Naive B cell (primary cell): Measurements from ENCODE around the gene MGMT. TPM values are rescaled to one million over a fixed set of nuclear protein-coding genes. Genes with fewer than 3 reads are reported as not detected.

Source experiments
- ATAC-seq, 2 donors: fragments of 150-1000 bp; cut with Tn5 transposase; 2 replicates each; pipeline ENCODE4 v1.10.0; 2021; ENCODE audit warnings: low read depth in 2 of 2, mild to moderate bottlenecking in 2 of 2, moderate library complexity in 2 of 2
- DNase-seq: peaks from one replicate; pipeline ENCODE4 v3.0.0; 2022
- H3K27ac Mint-ChIP-seq, 6 donors: one replicate each; pipeline ENCODE4 v1.8.0; 2020 to 2022; ENCODE audit warnings: mild to moderate bottlenecking in 6 of 6, mixed read lengths in 6 of 6, moderate library complexity in 5 of 6, inconsistent platforms in 2 of 6
- H3K27me3 Mint-ChIP-seq, 3 donors: one replicate each; pipeline ENCODE4 v1.8.0; 2021 to 2022; ENCODE audit warnings: mixed read lengths in 3 of 3, mild to moderate bottlenecking in 1 of 3
- H3K36me3 Mint-ChIP-seq, 2 donors: one replicate each; pipeline ENCODE4 v1.8.0; 2020 to 2022; ENCODE audit warnings: mixed read lengths in 2 of 2, inconsistent platforms in 1 of 2, mild to moderate bottlenecking in 1 of 2
- H3K4me1 Mint-ChIP-seq, 3 donors: one replicate each; pipeline ENCODE4 v1.8.0; 2020 to 2022; ENCODE audit warnings: mixed read lengths in 3 of 3, inconsistent platforms in 1 of 3, mild to moderate bottlenecking in 1 of 3, moderate library complexity in 1 of 3
- H3K4me3 Mint-ChIP-seq, 8 donors: one replicate each; pipeline ENCODE4 v1.8.0; 2020 to 2022; ENCODE audit warnings: mild to moderate bottlenecking in 8 of 8, mixed read lengths in 8 of 8, moderate library complexity in 8 of 8, inconsistent platforms in 2 of 8
- H3K9me3 Mint-ChIP-seq, 7 donors: one replicate each; pipeline ENCODE4 v1.8.0; 2020 to 2022; ENCODE audit warnings: mixed read lengths in 7 of 7, mild to moderate bottlenecking in 5 of 7, inconsistent platforms in 2 of 7, moderate library complexity in 1 of 7
- polyA plus RNA-seq, 6 donors: library from polyadenylated mRNA; unstranded; fragments of 300-500 nt; fragmentation: Illumina TruSeq; gene quantifications; one replicate each; pipeline ENCODE4 v1.2.3, GENCODE V29; 2021; ENCODE audit warnings: low read depth in 6 of 6

MGMT gene
- polyA plus RNA-seq, 6 donors from 2014 or later: 29.3 to 46.2 (median 38.2) TPM

DNA sequence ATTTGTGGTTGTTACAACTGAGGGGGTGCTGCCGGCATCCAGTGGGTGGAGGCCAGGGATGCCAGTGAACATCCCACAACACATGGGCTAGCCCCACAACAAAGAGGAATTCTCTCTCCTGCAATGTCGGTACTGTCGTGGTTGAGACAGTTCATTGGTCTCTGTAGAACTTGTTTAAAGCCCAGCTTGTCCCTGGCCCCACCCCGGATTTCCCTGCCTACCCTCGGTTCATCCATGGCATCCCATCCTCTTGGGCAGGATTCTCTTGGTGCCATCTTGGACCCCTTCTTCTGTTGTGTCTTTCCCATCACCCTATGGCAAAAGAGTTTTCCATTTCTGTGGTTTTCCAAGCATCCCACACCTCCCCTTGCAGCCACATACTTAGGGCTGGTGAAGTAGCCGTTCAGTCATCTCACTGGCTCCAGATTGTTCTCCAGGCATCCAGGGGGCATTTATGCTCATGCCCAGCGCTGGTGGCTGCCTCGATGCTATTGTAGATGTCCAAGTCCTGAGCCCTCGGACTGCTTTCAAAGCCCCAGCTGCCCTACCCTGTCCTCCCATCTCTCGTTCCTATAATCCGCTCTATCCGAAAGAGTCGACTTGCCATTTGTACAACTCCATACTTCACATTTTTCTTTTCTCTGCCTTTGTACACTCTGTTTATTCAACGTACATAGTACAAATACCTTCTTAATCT lies 39.2 kb downstream of the MGMT start:
- Mint-ChIP-seq H3K4me3 (peak overlapping the region in 1 of 8 donors; percentile 70), H3K9me3 (peaks cover 0 to 5% (median 0%) of the 10 kb centered on the region in 7 donors), H3K27me3 (no peaks in the 10 kb centered on the region), H3K4me1 (peaks cover 25 to 49% (median 40%) of the 10 kb centered on the region in 3 donors), H3K36me3 (peaks cover 0 to 11% of the 10 kb centered on the region in 2 donors), H3K27ac (peak overlapping the region in 1 of 6 donors; percentile 5)
- DNase-seq: no peak
- ATAC-seq: no peak

DNA sequence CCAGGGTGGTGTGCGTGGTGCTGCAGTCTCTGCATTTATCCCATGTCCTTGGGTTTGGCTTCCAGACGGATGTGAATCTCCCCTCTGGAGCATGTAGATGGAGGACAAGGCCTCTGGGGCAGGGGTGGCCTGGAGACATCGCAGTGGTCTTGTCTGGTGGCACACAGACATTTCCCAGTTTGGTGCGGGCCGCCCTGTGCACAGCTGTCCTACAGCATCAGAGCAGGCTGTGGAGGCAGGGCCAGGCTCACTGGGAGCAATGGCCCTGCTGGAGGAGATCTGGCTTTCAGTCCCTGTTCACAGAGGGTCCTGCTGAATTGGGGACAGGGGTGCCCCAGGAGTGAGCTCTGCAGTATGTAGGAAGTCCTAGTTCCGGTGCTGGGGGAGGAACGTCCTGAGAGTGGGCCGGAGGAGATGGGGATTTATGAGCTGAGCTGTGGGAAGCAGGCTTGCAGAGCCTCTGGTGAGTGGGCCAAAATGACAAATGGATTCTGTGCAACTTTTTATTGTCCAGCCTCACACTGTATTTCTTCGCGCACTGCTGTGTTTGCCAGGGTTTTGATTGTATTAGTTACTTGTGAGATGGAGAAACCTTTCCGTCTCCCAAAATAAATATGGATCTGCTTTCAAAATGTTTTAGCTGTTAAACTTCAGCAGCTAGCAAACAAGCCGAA lies 40.3 kb downstream of the MGMT start:
- no peaks in the 10 kb centered on the region for H3K27me3 Mint-ChIP-seq
- DNase-seq (no peak), ATAC-seq (no peak)
- no peak overlapping the region for H3K4me3 Mint-ChIP-seq
- peaks cover 0 to 11% of the 10 kb centered on the region in 2 donors for H3K36me3 Mint-ChIP-seq
- H3K27ac Mint-ChIP-seq: peak overlapping the region in 1 of 6 donors; percentile 61
- H3K9me3 Mint-ChIP-seq: peaks cover 0 to 5% (median 0%) of the 10 kb centered on the region in 7 donors
- H3K4me1 Mint-ChIP-seq: peaks cover 16 to 47% (median 36%) of the 10 kb centered on the region in 3 donors

DNA sequence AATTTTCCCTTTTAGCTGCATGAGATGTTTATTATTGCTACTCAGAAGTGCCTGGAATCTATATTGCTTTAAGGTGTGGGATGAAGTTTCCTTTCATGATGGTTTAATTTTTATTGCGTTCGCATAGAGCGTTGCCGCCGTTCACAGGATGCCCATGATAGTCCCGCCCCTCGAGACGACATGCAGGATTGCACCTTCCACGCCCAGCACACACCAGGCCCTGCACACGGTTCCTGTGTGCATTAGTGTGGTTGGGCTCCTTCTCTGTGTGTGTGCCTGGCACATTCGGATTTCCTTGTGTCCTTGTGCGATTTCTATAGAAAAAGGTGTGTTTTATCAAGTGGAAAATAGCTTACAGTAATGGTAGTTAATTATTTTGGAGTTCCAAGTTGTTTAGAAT lies 42.1 kb downstream of the MGMT start:
- no peaks in the 10 kb centered on the region for H3K27me3 Mint-ChIP-seq
- peaks cover 0 to 5% (median 0%) of the 10 kb centered on the region in 7 donors for H3K9me3 Mint-ChIP-seq
- no peak for DNase-seq
- H3K27ac Mint-ChIP-seq: no peak overlapping the region
- no peak overlapping the region for H3K4me3 Mint-ChIP-seq
- peaks cover 0 to 11% of the 10 kb centered on the region in 2 donors for H3K36me3 Mint-ChIP-seq
- H3K4me1 Mint-ChIP-seq: peaks cover 19 to 52% (median 39%) of the 10 kb centered on the region in 3 donors
- no peak for ATAC-seq

DNA sequence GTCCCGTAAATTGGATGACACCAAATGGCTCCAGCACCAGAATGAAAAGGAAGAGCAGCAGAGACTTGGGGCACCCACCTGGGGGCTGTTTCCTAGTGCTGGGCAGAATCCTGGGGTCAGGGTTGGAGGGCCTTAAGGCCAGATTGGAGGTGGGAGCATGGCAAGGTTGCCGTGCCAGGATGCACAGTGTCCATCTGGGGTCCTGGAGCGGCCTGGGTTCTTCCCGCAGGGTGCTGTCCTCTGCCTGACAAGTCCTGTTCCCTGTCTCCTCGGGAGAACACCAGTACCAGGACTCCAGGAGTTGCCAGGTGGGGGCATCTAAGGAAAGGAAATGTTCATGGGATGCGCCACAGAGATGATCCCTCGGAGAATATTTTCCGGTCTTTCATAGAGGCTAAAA lies 42.8 kb downstream of the MGMT start:
- DNase-seq: no peak
- Mint-ChIP-seq H3K4me1 (peaks cover 18 to 51% (median 43%) of the 10 kb centered on the region in 3 donors), H3K9me3 (peaks cover 0 to 5% (median 0%) of the 10 kb centered on the region in 7 donors), H3K27me3 (no peaks in the 10 kb centered on the region), H3K27ac (peak overlapping the region in 1 of 6 donors; percentile 17), H3K36me3 (peaks cover 0 to 11% of the 10 kb centered on the region in 2 donors), H3K4me3 (no peak overlapping the region)
- no peak for ATAC-seq

DNA sequence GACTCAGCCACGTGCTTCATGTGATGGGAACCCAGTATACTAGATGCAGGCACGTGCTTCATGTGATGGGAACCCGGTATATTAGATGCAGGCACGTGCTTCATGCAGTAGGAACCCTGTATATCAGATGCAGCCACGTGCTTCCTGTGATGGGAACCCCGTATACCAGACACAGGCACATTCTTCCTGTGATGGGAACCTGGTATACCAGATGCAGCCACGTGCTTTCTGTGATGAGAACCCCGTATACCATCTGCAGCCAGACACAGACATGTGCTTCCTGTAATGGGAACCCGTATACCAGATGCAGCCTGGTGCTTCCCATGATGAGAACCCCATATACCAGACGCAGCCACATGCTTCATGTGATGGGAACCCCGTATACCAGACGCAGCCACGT lies 44.0 kb downstream of the MGMT start:
- Mint-ChIP-seq H3K9me3 (peaks cover 0 to 5% (median 0%) of the 10 kb centered on the region in 7 donors), H3K4me1 (peaks cover 17 to 54% (median 33%) of the 10 kb centered on the region in 3 donors), H3K36me3 (peaks cover 0 to 11% of the 10 kb centered on the region in 2 donors), H3K27me3 (no peaks in the 10 kb centered on the region), H3K27ac (no peak overlapping the region), H3K4me3 (no peak overlapping the region)
- no peak for DNase-seq
- no peak for ATAC-seq

- ATAC-seq (no peak), DNase-seq (no peak)
- Mint-ChIP-seq H3K4me1 (peaks cover 14 to 51% (median 26%) of the 10 kb centered on the region in 3 donors), H3K27ac (no peak overlapping the region), H3K27me3 (no peaks in the 10 kb centered on the region), H3K4me3 (no peak overlapping the region), H3K36me3 (peaks cover 0 to 6% of the 10 kb centered on the region in 2 donors), H3K9me3 (peaks cover 0 to 2% (median 0%) of the 10 kb centered on the region in 7 donors)
Observed at GRCh38 chr10:129511758-129512157, 44.7 kb downstream of the MGMT start.

DNA sequence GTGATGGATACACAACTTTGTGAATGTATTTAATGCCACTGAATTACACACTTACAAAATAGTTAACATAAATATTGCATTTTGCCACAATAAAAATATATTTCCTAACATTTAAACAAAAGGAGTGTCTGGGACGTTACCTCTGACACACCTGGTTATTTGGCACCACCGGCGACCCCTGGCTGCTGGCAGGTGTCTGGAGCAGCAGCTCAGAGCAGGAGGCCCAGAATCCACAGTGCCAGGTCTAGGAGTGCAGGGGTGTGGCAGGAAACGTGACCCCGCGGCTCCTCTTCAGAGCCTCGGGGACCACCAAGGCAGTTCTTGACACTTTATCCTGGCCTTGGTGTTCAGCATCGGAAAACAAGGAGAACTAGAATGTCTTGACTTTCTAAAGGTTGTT lies 46.3 kb downstream of the MGMT start:
- Mint-ChIP-seq H3K4me3 (no peak overlapping the region), H3K27ac (peak overlapping the region in 1 of 6 donors; percentile 45), H3K36me3 (no peaks in the 10 kb centered on the region), H3K9me3 (peaks cover 0 to 1% (median 0%) of the 10 kb centered on the region in 7 donors), H3K4me1 (peaks cover 17 to 50% (median 40%) of the 10 kb centered on the region in 3 donors), H3K27me3 (no peaks in the 10 kb centered on the region)
- ATAC-seq (no peak), DNase-seq (no peak)

- Mint-ChIP-seq H3K4me3 (peak overlapping the region in 1 of 8 donors; percentile 16), H3K4me1 (peaks cover 17 to 50% (median 40%) of the 10 kb centered on the region in 3 donors), H3K9me3 (peaks cover 0 to 1% (median 0%) of the 10 kb centered on the region in 7 donors), H3K36me3 (no peaks in the 10 kb centered on the region), H3K27ac (peak overlapping the region in 2 of 6 donors; percentile 50 to 52), H3K27me3 (no peaks in the 10 kb centered on the region)
- no peak for DNase-seq
- no peak for ATAC-seq
Observed at GRCh38 chr10:129514568-129515451, 47.8 kb downstream of the MGMT start.

GRCh38 chr10:129516846-129517679 lies 50.0 kb downstream of the MGMT start:
- Mint-ChIP-seq H3K4me1 (peaks cover 20 to 44% (median 33%) of the 10 kb centered on the region in 3 donors), H3K4me3 (peak overlapping the region in 1 of 8 donors; percentile 35), H3K36me3 (no peaks in the 10 kb centered on the region), H3K9me3 (peaks cover 0 to 1% (median 0%) of the 10 kb centered on the region in 7 donors), H3K27me3 (no peaks in the 10 kb centered on the region), H3K27ac (peak overlapping the region in 1 of 6 donors; percentile 66)
- DNase-seq (no peak), ATAC-seq (no peak)

DNA sequence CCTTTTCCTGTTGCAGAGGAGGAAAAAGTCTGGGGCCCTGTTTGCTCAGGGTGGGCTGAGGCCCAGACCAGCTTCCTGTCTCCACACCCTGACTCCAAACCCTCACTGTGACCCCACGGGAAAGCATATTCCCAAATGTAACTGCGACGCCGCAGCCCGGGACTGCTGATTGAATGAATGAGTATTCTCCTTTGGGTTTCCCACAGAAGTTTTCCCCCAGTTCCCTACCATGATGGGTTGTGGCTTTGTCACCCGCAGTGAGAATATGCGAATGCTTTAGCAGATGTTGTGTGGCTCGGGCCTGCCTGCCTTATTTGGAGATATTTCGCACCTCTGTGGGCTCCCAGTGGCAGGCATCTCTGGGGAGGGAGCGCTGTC lies 50.6 kb downstream of the MGMT start:
- ATAC-seq: no peak
- peaks cover 16 to 39% (median 27%) of the 10 kb centered on the region in 3 donors for H3K4me1 Mint-ChIP-seq
- H3K9me3 Mint-ChIP-seq: no peaks in the 10 kb centered on the region
- H3K36me3 Mint-ChIP-seq: no peaks in the 10 kb centered on the region
- no peak overlapping the region for H3K27ac Mint-ChIP-seq
- H3K4me3 Mint-ChIP-seq: peak overlapping the region in 1 of 8 donors; percentile 35
- H3K27me3 Mint-ChIP-seq: no peaks in the 10 kb centered on the region
- DNase-seq: no peak

- Mint-ChIP-seq H3K27ac (peak overlapping the region in 2 of 6 donors; percentile 13 to 24), H3K9me3 (no peaks in the 10 kb centered on the region), H3K4me3 (no peak overlapping the region), H3K4me1 (peaks cover 16 to 30% (median 19%) of the 10 kb centered on the region in 3 donors), H3K27me3 (no peaks in the 10 kb centered on the region), H3K36me3 (no peaks in the 10 kb centered on the region)
- DNase-seq (no peak), ATAC-seq (no peak)
Observed at GRCh38 chr10:129518793-129519192, 51.8 kb downstream of the MGMT start.

DNA sequence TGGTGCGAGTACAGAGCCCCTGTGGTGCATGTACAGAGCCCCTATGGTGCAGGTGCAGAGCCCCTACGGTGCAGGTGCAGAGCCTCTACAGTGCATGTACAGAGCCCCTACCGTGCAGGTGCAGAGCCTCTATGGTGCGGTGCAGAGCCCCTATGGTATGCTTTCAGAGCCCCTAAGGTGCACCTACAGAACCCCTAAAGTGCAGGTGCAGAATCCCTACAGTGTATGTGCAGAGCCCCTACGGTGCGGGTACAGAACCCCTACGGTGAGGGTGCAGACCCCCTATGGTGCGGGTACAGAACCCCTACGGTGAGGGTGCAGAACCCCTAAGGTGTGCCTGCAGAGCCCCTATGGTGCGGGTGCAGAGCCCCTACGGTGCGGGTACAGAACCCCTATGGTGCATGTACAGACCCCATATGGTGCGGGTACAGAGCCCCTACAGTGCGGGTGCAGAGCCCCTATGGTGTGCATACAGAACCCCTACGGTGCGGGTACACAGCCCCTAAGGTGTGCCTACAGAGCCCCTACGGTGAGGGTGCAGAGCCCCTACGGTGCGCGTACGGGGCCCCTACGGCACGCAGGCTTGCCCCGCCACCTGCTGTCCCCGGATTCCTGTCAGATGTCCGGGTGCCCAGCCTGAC lies 53.5 kb downstream of the MGMT start:
- no peaks in the 10 kb centered on the region for H3K27me3 Mint-ChIP-seq
- no peak overlapping the region for H3K4me3 Mint-ChIP-seq
- no peaks in the 10 kb centered on the region for H3K9me3 Mint-ChIP-seq
- no peak for DNase-seq
- no peak for ATAC-seq
- H3K27ac Mint-ChIP-seq: peak overlapping the region in 1 of 6 donors; percentile 27
- no peaks in the 10 kb centered on the region for H3K36me3 Mint-ChIP-seq
- peaks cover 18 to 26% (median 21%) of the 10 kb centered on the region in 3 donors for H3K4me1 Mint-ChIP-seq
